Measurements from ENCODE around the gene PPM1H. TPM values are rescaled to one million over a fixed set of nuclear protein-coding genes. Genes with fewer than 3 reads are reported as not detected.
A peak's percentile ranks its signal among the peaks of the same experiment; 100 is the strongest.

The PPM1H gene
- total RNA-seq, 4 donors from 2014 or later = 0.09 to 7.6 (median 0.76) TPM; not detected in 1

DNA sequence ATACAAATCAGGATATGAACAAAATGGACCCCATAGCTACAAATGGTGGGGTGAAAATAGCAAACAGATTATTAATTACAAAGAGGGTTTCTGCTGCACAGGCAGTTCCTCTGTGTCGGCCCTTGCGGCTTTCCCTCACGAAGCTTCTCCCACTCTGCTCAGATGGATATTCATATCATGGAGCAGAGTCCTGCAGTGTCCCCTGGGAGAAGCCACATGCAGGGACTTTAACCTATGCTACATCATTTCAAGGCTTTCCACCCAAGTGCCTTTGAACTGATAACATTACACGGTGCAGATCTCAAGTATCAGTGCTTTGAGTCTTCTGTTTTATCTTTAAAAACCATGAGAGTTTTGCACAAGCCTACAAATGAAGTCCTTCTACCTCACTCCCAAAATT is 229.1 kb downstream of the PPM1H start:
- DNase-seq = no peak
- intact Hi-C loops (cut with DNase I) = no loop called here
- Histone ChIP-seq H3K9me3 (no peaks in the 10 kb centered on the region), H3K27ac (no peak overlapping the region), H3K27me3 (no peaks in the 10 kb centered on the region), H3K36me3 (no peaks in the 10 kb centered on the region), H3K4me1 (peaks cover 0 to 17% (median 16%) of the 10 kb centered on the region in 3 donors), H3K4me3 (no peak overlapping the region)
- 85 to 90% methylated on average over 4 of the region's 4 CpGs for WGBS, 2 donors
- no peak for TF ChIP-seq POLR2A (IDR thresholded peaks at IDR 0.05)
- TF ChIP-seq, protein P1, sequence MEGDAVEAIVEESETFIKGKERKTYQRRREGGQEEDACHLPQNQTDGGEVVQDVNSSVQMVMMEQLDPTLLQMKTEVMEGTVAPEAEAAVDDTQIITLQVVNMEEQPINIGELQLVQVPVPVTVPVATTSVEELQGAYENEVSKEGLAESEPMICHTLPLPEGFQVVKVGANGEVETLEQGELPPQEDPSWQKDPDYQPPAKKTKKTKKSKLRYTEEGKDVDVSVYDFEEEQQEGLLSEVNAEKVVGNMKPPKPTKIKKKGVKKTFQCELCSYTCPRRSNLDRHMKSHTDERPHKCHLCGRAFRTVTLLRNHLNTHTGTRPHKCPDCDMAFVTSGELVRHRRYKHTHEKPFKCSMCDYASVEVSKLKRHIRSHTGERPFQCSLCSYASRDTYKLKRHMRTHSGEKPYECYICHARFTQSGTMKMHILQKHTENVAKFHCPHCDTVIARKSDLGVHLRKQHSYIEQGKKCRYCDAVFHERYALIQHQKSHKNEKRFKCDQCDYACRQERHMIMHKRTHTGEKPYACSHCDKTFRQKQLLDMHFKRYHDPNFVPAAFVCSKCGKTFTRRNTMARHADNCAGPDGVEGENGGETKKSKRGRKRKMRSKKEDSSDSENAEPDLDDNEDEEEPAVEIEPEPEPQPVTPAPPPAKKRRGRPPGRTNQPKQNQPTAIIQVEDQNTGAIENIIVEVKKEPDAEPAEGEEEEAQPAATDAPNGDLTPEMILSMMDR (IDR thresholded peaks at IDR 0.05) = no peak

DNA sequence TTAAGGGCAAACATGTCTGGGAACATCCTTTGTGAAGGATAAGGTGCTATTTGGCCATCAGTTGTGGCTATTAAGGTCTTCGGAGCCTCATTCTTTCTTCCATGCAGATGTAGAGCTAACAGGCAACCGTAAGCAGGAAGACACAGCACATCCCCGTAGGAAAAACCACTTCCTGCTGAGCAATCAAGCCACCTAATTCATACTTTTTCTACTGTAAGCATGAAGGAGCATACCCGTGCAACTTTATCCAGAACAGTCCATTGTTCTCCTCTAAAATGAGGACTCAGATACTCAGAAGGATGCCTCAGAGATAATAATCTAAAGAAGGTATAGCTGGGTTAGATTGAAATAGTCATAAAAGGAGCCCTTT is 232.0 kb downstream of the PPM1H start:
- no peak for DNase-seq
- peaks cover 0 to 21% (median 17%) of the 10 kb centered on the region in 3 donors for H3K4me1 ChIP-seq
- intact Hi-C loops (cut with DNase I) = no loop called here
- H3K9me3 ChIP-seq = no peaks in the 10 kb centered on the region
- H3K4me3 ChIP-seq = no peak overlapping the region
- WGBS, 2 donors = 39 to 47% methylated on average over 4 of the region's 4 CpGs
- H3K27ac ChIP-seq = peak overlapping the region in 3 of 4 donors; percentile 5 to 71 (median 62)
- no peaks in the 10 kb centered on the region for H3K27me3 ChIP-seq
- TF ChIP-seq POLR2A (IDR thresholded peaks at IDR 0.05) = no peak
- TF ChIP-seq, protein P1 (IDR thresholded peaks at IDR 0.05) = no peak
- H3K36me3 ChIP-seq = no peaks in the 10 kb centered on the region

DNA sequence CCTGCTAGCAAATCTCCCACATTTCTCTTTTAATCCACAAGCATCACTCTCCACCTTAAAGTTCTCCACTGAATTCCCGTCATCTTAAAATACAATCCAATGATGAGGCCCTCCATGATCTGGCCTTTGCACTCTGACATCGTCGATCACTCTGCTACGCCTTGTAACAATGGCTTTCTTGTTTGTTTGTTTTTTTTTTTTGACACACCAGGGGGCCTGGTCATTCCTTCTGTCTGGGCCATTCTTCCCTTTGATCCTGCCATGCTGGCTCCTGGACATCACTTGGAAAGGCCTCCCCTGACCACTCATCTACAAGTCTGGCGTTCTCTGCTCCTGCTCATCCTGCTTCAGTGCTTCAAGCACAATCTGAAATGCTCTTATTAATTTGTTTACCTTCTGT is 233.5 kb downstream of the PPM1H start:
- H3K27me3 ChIP-seq = no peaks in the 10 kb centered on the region
- peaks cover 0 to 24% (median 17%) of the 10 kb centered on the region in 3 donors for H3K4me1 ChIP-seq
- TF ChIP-seq, protein P1 (IDR thresholded peaks at IDR 0.05) = no peak
- no peak for TF ChIP-seq POLR2A (IDR thresholded peaks at IDR 0.05)
- no peaks in the 10 kb centered on the region for H3K36me3 ChIP-seq
- no peak overlapping the region for H3K27ac ChIP-seq
- 89 to 94% methylated on average over 5 of the region's 5 CpGs for WGBS, 2 donors
- intact Hi-C loops (cut with DNase I) = no loop called here
- DNase-seq = no peak
- no peaks in the 10 kb centered on the region for H3K9me3 ChIP-seq
- no peak overlapping the region for H3K4me3 ChIP-seq

DNA sequence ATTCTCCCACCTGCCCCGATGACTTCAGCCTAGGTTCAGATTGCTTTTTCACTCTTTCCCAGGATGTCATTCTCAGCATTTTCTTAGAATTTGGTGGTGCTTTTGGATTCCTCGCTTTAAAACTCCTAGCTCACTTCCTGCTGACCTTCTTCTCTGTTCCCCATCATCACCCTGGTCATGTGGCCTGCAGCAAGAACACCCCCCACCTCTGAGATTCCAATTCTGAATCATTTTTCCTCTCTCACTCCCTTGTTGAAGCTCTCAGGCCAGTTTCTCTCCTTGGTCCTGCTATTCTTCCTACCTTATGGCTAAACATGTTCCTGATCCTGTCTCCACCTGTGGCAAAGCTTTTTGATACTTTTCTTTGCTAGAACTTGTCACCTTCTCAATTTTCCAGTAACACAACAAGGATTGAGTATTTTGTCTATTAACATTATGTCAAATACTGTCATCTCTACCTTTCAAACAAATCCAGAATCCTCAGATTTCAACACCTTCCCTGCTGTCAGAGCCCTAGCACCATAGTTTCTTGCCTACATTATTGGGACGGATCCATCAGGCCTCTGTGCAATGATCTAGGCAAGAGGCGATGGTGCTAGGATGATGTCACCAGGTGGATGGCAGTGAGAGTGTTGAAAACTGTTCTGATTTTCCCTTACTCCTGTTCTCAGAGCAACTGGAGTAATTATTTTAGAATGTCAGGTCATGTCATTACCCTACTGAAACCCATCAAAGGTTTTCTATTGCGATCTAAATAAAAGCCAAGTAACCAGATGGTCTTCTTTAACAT is 234.7 kb downstream of the PPM1H start:
- no peak overlapping the region for H3K27ac ChIP-seq
- 88 to 91% methylated on average over 5 of the region's 5 CpGs for WGBS, 2 donors

DNA sequence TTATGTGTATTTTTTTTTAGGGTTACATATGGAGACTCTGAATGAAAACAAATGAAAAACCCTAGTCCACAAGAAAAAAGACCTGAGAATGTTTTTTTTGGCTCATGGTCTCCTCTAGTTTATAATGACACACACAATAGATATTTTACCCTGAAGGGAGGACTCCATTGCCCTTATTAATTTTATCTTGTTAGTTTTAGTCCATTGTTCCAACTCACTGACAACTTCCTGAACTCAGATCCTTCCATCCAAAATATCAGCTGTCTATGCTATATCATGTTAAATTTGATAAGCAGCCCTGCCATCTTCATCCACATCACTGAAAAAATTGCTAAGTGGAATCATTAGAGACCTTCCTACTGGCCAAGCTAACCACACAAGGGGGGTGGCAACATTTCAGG is 236.2 kb downstream of the PPM1H start:
- no peak overlapping the region for H3K27ac ChIP-seq
- H3K9me3 ChIP-seq = no peaks in the 10 kb centered on the region
- intact Hi-C loops (cut with DNase I) = no loop called here
- no peak for DNase-seq
- no peaks in the 10 kb centered on the region for H3K27me3 ChIP-seq
- peaks cover 0 to 25% (median 17%) of the 10 kb centered on the region in 3 donors for H3K4me1 ChIP-seq
- no peak overlapping the region for H3K4me3 ChIP-seq
- H3K36me3 ChIP-seq = no peaks in the 10 kb centered on the region
- TF ChIP-seq, protein P1 (IDR thresholded peaks at IDR 0.05) = no peak
- no peak for TF ChIP-seq POLR2A (IDR thresholded peaks at IDR 0.05)

More for the DNA sequence above, 234.7 kb downstream of the PPM1H start:
- no peak for DNase-seq
- H3K27me3 ChIP-seq = no peaks in the 10 kb centered on the region
- no peaks in the 10 kb centered on the region for H3K36me3 ChIP-seq
- no peaks in the 10 kb centered on the region for H3K9me3 ChIP-seq
- H3K4me1 ChIP-seq = peaks cover 0 to 24% (median 17%) of the 10 kb centered on the region in 3 donors
- H3K4me3 ChIP-seq = no peak overlapping the region
- intact Hi-C loops (cut with DNase I) = no loop called here
- TF ChIP-seq POLR2A (IDR thresholded peaks at IDR 0.05) = no peak
- TF ChIP-seq, protein P1 (IDR thresholded peaks at IDR 0.05) = no peak
